GM21515 (cell line): ENCODE measurements around the gene LAGE3.

Experiments
- ATAC-seq: cut with Tn5 transposase; IDR thresholded peaks from one replicate; pipeline ENCODE4 v1.9.1; 2021; ENCODE audit not compliant: unreplicated experiment

LAGE3 gene

DNA sequence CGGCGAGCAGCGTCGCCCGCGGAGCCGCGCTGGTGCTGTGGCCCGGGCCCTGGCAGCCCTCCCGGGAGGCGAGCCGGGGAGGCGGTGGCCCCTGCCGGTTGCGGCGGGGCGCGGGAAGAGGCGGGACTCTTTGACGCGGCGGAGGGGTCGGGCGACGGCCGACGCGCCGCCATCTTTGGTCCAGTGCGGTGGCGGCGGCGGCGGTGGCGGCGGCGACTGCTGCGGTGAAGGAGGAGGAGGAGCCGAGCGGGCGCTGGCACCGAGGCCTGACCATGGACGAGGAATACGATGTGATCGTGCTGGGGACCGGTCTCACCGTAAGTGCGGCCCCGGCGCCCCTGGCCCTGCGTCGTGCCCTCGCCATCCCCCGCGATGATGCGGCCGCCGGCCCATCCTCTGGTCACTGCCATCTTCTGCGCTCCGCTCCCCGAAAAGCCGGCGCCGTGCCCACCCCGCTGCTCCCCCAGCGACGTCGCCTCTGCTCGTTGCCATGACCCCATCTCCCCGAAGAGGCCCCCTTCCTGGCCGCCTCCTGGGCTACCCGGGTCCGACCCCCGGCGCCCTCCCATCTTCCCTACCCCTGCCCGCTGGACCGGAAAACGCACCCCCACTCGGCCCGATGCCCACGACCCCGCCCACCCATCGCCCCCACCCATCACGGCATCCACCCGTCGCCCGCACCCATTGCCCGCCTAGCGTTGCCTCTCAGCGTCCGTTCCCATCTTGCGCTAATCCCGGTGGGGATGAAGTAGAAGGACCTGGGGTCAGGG lies 41.9 kb downstream of the LAGE3 start, which contains the start of gene GDI1:
TSS of gene GDI1 (plus strand) at position 172 of the 770 bp plus-strand sequence. CDS start at position 273, 101 bp downstream.
- no peak for ATAC-seq

DNA sequence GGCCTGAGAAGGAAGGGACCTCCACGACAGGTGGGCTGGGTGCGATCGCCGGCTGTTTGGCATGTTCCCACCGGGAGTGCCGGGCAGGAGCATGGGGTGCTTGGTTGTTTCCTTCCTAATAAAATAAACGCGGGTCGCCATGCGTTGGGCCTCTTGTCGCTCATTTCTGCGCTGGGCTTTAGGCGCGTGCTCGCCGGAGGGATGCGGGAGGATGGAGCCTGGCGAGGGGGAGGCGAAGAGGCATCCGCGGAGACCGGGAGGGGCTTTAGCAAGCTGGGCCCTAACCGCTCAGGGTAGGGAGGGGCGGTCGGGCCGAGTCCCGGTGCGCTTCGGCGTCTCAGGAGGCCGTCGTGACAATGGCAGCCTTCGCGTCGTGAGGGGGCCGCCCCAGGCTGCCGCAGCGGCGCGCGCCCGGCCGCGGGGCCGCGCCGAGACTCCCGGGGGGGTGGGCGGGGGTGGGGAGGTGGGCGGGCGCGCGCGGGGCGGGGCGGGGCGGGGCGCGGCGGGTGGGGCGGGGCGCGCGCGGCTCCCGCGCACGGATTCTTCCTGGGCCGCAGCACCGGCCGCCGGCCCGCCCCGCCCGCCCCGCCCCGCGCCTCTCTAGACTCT lies 42.6 kb downstream of the LAGE3 start:
- ATAC-seq, result no peak

DNA sequence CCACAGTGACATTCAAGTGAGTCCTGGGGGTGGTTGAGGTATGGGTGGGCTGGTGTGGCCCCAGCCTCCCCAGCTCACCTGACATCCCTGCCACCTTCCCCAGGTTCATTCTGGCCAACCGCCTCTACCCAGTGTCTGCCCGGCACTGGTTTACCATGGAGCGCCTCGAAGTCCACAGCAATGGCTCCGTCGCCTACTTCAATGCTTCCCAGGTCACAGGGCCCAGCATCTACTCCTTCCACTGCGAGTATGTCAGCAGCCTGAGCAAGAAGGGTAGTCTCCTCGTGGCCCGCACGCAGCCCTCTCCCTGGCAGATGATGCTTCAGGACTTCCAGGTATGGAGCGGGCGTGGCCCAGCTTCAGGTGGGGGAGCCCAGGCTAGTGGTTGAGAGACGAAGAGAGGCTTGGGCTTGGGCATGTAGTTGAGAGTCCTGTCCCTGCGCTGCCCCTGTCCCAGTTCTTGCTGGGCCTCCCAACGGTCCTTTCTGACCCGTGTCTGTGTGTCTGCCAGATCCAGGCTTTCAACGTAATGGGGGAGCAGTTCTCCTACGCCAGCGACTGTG lies 43.8 kb downstream of the LAGE3 start:
- no peak for ATAC-seq

DNA sequence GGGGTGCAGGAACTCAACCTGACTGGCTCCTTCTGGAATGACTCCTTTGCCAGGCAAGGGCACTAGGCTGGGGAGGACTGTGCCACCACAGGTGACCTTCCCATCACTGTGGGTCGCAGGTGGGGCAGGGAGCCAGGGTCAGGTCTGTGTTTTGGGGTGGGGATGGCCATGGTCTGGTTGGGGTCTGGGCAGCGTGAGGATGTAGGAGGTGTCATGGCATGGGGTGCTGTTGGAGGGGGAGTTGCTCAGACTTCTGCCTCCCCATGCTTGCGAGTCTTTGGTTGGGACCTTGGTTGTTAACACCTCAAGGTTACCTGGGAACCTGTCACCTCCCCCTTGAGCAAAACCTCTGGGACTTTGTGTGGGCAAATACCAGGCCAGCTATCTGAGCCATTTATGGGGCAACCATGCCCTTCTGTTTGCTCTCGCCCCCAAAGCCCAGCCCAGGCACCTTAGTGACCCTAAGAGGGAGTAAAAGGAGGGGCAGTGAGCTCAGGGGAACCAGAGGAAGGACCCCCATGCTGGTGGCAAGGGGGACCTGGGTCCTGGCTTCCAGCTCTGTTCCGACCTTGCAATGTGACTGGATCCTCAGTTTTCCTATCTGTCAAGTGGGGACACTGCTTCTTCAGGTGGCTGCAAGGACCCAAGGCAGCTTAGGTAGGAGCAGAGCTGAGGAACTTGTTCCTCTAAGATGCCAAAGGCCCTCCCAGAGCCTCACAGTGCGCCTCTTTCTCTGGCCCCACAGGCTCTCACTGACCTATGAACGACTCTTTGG lies 44.5 kb downstream of the LAGE3 start:
- no peak for ATAC-seq

DNA sequence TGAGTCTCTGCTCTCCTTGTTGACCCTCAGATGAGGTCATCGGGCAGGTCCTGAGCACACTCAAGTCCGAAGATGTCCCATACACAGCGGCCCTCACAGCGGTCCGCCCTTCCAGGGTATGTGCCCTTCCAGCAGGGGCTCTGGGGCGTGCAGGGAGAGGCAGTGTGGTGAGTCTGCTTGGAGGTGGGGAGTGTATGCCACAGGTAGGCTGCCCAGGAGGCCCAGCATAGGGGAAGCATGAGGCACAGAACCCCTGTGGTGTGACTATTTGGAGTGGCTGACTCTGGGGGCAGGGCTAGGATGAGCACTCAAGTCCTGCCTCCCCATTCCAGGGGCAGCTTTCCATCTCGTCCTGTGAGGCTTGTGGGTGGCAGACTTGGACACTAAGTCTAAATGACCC lies 45.5 kb downstream of the LAGE3 start:
- ATAC-seq, result no peak

DNA sequence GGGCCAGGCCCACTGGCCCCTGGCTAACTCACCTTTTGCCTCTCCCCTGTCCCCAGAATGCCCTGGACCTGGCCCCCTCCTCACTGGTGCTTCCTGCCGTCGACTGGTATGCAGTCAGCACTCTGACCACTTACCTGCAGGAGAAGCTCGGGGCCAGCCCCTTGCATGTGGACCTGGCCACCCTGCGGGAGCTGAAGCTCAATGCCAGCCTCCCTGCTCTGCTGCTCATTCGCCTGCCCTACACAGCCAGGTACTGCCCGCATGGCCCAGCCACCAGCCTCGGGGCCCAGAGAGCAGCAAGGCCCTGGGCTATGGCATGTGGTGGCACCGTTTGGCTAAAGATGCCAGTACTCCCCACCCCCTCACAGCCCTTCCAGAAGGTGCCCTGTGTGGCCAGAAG lies 46.9 kb downstream of the LAGE3 start:
- no peak for ATAC-seq

DNA sequence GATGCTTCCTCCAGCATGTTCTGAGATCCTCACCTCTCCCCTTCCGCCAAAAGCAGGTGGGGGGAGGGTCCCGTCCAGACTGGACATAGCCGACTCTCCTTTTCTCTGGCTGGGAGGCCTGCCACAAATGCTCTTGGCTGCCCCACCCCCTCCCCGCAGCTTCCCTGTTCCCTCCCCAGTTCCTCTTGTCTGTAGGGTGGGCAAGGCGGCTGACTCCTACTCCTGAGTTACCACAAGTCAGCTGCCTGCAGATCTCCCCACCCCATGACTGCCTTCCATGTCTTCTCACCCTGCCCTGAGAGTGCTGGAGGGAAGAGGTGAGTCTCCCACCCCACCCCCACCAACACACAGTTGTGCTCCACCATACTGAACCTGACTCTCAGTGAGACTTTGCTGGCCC lies 47.7 kb downstream of the LAGE3 start:
- no peak for ATAC-seq

DNA sequence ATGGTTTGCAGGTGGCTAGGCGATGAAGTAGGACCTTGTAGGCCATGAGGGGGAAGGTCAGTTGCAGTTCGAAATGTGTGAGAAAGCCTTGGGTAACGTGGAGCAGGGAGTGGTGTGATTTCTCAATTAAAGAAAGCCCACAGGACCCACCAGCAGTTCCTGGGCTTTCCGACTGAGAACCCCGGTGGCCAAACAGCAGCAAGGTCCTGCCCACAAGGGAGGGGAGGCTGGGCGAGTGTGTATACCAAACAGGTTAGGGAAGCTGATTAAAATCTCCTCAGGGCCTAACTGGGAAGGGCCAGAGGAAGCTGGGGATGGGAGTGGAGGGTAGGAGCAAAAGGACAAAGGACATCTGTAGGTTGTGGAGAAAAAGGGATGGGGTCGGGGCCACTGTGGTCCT lies 48.2 kb downstream of the LAGE3 start:
- no peak for ATAC-seq

DNA sequence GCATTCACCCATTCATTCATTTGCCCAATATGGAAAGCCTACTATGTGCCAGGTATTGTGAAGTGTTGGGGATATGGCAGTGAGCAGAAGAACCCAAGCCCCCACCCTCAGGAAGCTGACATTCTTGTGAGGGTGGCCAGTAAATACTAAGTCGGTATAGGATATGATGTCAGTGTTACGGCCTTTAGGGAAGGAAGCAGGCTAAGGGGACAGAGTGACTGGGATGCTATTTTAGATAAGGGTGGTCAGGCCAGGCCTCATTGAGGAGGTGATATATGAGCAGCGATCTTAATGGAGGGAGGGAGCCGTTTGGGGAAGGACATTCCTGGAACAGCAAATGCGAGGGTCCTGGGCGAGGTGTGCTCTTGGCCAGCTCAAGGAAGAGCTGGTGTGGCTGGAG lies 48.6 kb downstream of the LAGE3 start:
- ATAC-seq, result no peak

DNA sequence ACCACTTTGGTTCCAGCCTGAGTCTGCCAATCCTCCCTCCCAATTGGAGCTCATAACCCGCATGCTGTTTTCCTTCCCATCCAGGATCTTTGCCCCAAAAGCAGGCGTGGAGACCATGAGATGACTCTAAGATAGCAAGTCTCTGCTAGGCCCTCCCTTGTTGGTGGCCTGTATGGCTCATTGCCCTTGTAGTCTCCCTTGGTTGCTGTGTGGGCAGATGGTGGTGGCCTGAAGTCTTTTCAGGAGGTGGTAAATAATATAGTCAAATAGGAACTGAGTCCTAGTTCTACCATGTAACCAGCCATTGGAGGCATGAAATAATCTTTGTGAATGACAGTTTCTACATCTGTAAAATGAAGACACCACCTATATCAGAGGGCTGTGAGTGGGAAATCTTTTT lies 49.4 kb downstream of the LAGE3 start:
- no peak for ATAC-seq

DNA sequence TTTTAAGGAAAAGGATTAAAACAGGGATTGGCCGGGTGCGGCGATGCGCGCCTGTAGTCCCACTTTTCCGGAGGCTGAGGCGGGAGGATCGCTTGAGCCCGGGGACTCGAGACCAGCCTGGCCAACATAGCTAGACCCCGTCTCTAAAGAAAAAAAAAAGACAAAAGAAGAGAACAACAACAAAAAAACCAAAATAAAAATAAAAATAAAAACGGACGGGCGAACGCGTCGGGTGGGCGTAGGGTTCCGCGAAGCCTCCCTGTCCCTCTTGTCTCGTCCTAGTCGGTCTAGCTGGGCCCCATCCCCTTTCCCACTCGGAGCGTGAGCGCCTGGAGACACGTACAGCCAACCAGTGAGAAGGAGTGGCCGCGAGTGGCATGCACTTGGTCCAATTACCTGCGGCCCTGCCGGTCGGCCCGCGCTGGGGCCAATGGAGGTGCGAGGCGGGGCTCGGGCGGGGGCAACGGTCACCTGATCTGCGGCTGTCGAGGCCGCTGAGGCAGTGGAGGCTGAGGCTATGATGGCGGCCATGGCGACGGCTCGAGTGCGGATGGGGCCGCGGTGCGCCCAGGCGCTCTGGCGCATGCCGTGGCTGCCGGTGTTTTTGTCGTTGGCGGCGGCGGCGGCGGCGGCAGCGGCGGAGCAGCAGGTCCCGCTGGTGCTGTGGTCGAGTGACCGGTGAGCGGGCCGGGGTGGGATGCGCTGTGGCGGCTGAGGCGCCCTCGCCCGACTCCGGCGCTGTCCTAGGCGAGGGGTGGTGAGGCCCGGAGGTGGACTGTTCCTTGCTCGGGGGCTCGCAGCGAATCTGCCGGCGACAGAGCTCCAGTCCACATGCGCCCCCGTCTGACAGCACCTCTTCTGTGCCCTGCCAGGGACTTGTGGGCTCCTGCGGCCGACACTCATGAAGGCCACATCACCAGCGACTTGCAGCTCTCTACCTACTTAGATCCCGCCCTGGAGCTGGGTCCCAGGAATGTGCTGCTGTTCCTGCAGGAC lies 50.6 kb downstream of the LAGE3 start, which contains the start of gene ATP6AP1:
TSS of gene ATP6AP1 (plus strand) at position 502 of the 996 bp plus-strand sequence. CDS start at position 518, 16 bp downstream.
- ATAC-seq, result peak; percentile 96
